DMS114 treated with DMSO at 0.1 percent for 48 hours (cell line): ENCODE results near the gene SLC25A45.
"Not testable (repeated sequence)": the region's sequence is repeated elsewhere in the genome, so short reads cannot be mapped to it uniquely, and the experiment has no call there.

ENCODE experiments used
- DNase-seq: peaks from one replicate; lab custom pipeline; 2025; ENCODE audit not compliant: unreplicated experiment; lab: John Stamatoyannopoulos, UW

The SLC25A45 gene

GRCh38 chr11:65363770-65364169 is 18.7 kb downstream of the SLC25A45 start:
- no peak for DNase-seq

GRCh38 chr11:65362966-65363365 is 19.5 kb downstream of the SLC25A45 start:
- DNase-seq: no peak

GRCh38 chr11:65362320-65362931 is 20.0 kb downstream of the SLC25A45 start:
- DNase-seq: no peak

GRCh38 chr11:65357856-65358356 is 24.5 kb downstream of the SLC25A45 start:
- no peak for DNase-seq

GRCh38 chr11:65356394-65356972 is 26.0 kb downstream of the SLC25A45 start:
- no peak for DNase-seq

GRCh38 chr11:65355776-65356393 is 26.6 kb downstream of the SLC25A45 start:
- no peak for DNase-seq

GRCh38 chr11:65355013-65355775 is 27.3 kb downstream of the SLC25A45 start:
- no peak for DNase-seq

GRCh38 chr11:65354265-65355012 is 28.0 kb downstream of the SLC25A45 start, which contains the start of gene TIGD3:
TIGD3 (plus strand) TSS chr11:65354751; CDS start chr11:65355809, 1,058 bp downstream.
- peak; percentile 91 for DNase-seq

GRCh38 chr11:65353900-65354264 is 28.6 kb downstream of the SLC25A45 start:
- DNase-seq: no peak

GRCh38 chr11:65353376-65353775 is 29.1 kb downstream of the SLC25A45 start:
- no peak for DNase-seq

GRCh38 chr11:65352783-65353182 is 29.7 kb downstream of the SLC25A45 start:
- peak; percentile 31 for DNase-seq

GRCh38 chr11:65351511-65351910 is 30.9 kb downstream of the SLC25A45 start:
- no peak for DNase-seq

GRCh38 chr11:65341856-65342255 is 40.6 kb downstream of the SLC25A45 start:
- no peak for DNase-seq

- no peak for DNase-seq
Observed at GRCh38 chr11:65340226-65340625, 42.2 kb downstream of the SLC25A45 start.

GRCh38 chr11:65338676-65339075 is 43.8 kb downstream of the SLC25A45 start:
- DNase-seq: no peak

- DNase-seq: no peak
Observed at GRCh38 chr11:65334696-65335295, 47.6 kb downstream of the SLC25A45 start.

- not testable (repeated sequence) for DNase-seq
Observed at GRCh38 chr11:65332591-65332990, 49.9 kb downstream of the SLC25A45 start.

GRCh38 chr11:65330544-65330943 is 51.9 kb downstream of the SLC25A45 start:
- DNase-seq: no peak

- peak; percentile 89 for DNase-seq
Observed at GRCh38 chr11:65329944-65330403, 52.5 kb downstream of the SLC25A45 start.

GRCh38 chr11:65329478-65329877 is 53.0 kb downstream of the SLC25A45 start:
- no peak for DNase-seq
